AG04450 (cell line): ENCODE data around the gene TRAF1. TPM values are rescaled to one million over a fixed set of nuclear protein-coding genes. Genes with fewer than 3 reads are reported as not detected.

ENCODE experiments used
- CTCF ChIA-PET: fragments of 300-600, 350-600 bp; formaldehyde crosslinking; extraction: SDS; loops from one replicate; lab custom pipeline; 2022; ENCODE audit warnings: antibody characterized with exemption, inconsistent platforms; lab: Charles Lee
- POLR2A ChIA-PET: fragments of 350-600 bp; formaldehyde crosslinking; extraction: SDS; loops from one replicate; lab custom pipeline; 2021; ENCODE audit warnings: antibody characterized with exemption, inconsistent platforms; lab: Yijun Ruan, JAX
- DNase-seq: peaks from one replicate; pipeline ENCODE4 v3.0.0-alpha.2; 2011; ENCODE audit warnings: low read depth, low spot score
- H3K27ac ChIP-seq: one replicate; pipeline ENCODE4 v1.5.1; 2012; ENCODE audit warnings: low read depth, low read length, control low read depth
- H3K27me3 ChIP-seq: one replicate; pipeline ENCODE4 v1.6.0; 2012; ENCODE audit warnings: low read length; ENCODE audit not compliant: control insufficient read depth, insufficient read depth
- H3K4me3 ChIP-seq: 2 replicates; pipeline ENCODE4 v1.5.1; 2011; ENCODE audit warnings: mild to moderate bottlenecking, low read depth, low read length, control low read depth
- H3K9me3 ChIP-seq: 2 replicates; pipeline ENCODE4 v1.5.1; 2012; ENCODE audit warnings: low read length; ENCODE audit not compliant: control insufficient read depth, insufficient read depth
- polyA plus RNA-seq: library from polyadenylated mRNA; depleted of rRNA; stranded (reverse); fragments of >200 nt; gene quantifications from 2 replicates; pipeline ENCODE4 v1.2.3, GENCODE V29; 2011
- TF ChIP-seq, protein P1 (sequence below): IDR thresholded peaks from 2 replicates; pipeline ENCODE4 v1.5.1; 2011; ENCODE audit warnings: low read depth, low read length, control low read depth, inconsistent platforms

The TRAF1 gene
- polyA plus RNA-seq, 1 experiment: 3.7 TPM

DNA sequence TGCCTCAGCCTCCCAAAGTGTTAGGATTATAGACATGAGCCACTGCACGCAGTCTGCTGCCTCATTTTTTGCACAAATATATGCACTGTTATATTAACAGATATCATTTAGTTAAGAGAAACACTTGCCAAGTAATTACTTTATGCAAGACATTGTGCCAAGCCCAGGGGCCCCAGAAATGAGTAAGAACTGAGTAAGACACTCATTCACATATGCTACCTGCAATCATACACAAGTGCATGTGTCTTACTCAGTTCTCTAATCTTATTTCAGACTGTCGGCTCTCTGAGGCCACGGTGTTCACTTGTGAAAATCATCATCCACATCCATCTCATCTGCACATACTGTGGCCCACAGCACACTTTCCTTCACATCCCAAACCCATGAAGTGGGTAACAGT, 16.0 kb downstream of the TRAF1 start:
- Histone ChIP-seq H3K4me3 (no peak overlapping the region), H3K9me3 (no peaks in the 10 kb centered on the region; the same call in 1 of the 2 replicates), H3K27ac (no peak overlapping the region), H3K27me3 (no peaks in the 10 kb centered on the region)
- POLR2A ChIA-PET: no interaction called here
- no peak for DNase-seq
- CTCF ChIA-PET: no interaction called here
- TF ChIP-seq, protein P1, sequence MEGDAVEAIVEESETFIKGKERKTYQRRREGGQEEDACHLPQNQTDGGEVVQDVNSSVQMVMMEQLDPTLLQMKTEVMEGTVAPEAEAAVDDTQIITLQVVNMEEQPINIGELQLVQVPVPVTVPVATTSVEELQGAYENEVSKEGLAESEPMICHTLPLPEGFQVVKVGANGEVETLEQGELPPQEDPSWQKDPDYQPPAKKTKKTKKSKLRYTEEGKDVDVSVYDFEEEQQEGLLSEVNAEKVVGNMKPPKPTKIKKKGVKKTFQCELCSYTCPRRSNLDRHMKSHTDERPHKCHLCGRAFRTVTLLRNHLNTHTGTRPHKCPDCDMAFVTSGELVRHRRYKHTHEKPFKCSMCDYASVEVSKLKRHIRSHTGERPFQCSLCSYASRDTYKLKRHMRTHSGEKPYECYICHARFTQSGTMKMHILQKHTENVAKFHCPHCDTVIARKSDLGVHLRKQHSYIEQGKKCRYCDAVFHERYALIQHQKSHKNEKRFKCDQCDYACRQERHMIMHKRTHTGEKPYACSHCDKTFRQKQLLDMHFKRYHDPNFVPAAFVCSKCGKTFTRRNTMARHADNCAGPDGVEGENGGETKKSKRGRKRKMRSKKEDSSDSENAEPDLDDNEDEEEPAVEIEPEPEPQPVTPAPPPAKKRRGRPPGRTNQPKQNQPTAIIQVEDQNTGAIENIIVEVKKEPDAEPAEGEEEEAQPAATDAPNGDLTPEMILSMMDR: no peak

DNA sequence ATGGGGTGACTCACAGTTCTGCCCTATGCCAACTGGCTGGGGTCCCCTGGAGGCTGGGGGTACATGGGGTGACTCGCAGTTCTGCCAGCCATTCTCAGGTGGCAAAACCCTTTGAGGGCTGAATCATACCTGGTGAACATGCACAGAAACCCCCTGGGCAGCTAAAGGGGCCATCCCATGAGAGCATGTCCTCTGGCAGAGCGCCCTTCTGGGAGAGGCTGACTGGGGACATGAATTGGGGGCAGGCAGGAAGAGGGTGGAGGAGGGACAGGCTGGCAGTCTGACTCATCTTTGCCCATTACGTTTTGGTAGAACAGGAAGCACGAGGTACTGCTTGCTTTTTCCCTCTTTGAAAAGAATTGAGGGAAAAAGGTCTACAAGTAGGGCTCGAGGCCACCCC, 16.7 kb downstream of the TRAF1 start:
- Histone ChIP-seq H3K27ac (no peak overlapping the region), H3K4me3 (no peak overlapping the region), H3K9me3 (no peaks in the 10 kb centered on the region; the same call in 1 of the 2 replicates), H3K27me3 (no peaks in the 10 kb centered on the region)
- CTCF ChIA-PET: no interaction called here
- POLR2A ChIA-PET: no interaction called here
- DNase-seq: no peak
- TF ChIP-seq, protein P1: no peak

DNA sequence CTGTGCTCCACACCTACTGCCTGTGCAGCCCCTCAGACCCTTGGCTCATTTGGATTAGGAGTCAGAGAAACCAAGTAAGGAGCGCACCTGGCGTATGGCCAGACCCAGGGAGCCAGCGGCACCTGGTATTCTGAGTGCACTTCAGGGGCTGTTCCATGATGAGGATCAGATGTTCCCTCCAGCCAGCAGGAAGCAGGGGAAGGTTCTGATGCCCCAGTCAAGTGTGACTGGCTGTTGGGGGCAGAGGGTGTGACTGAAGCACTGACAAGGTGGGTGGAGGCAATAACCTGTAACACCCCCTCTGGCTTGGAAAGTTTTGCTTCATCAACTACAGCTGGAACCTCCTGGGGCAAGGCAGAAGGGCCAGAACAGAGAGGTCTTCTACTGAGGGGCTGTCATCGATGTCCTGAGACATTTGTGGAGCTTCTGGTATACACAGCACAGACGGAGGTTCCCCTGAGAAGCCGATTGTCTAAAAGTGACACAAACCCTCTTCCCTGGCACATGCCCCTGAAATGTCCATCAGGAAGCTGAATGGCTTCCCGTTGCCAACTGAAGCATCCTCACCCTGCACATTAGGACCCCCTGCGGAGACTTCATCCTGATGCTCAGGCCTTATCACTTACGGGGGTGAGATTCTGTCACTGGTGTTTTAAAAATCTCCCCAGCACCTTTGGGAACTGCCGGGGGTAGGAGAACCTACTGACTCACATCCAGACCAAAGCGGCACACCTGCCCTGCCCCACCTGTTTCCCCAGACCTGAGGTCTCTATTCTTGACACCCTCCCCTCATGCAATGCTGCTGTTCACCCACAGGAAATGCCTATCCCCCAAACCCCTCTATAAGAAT, 21.1 kb downstream of the TRAF1 start:
- DNase-seq: no peak
- H3K9me3 ChIP-seq: no peaks in the 10 kb centered on the region
- H3K27me3 ChIP-seq: no peaks in the 10 kb centered on the region
- TF ChIP-seq, protein P1: no peak
- ChIA-PET CTCF (interaction anchor here (0.6 kb wide), 1 partner anchor 33 kb away, joined by 3 read pairs; no protein-coding TSS in a partner anchor), POLR2A (no interaction called here)
- H3K27ac ChIP-seq: no peak overlapping the region
- no peak overlapping the region for H3K4me3 ChIP-seq

DNA sequence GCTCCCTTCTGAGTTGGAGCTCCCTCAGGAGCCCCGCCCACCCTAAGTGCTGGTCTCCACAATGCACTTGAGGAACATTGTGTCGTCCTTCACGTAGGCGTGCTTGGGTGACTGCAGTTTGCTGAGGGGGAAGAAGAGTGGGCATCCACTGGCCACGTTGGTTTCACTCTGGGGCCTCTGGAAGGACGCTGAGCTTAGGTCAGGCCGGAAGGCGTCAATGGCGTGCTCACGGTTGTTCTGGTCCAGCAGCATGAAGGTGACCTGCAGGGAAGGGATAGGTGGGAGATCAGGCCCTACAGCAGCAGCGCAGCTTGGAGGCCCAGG, 21.7 kb downstream of the TRAF1 start:
- ChIA-PET POLR2A (no interaction called here), CTCF (no interaction called here)
- Histone ChIP-seq H3K27me3 (no peaks in the 10 kb centered on the region), H3K4me3 (no peak overlapping the region), H3K9me3 (no peaks in the 10 kb centered on the region), H3K27ac (no peak overlapping the region)
- DNase-seq: no peak
- TF ChIP-seq, protein P1: no peak
